Ectodermal cell (in vitro differentiated cells): ENCODE results near the gene TADA2A.

Source experiments
- H3K27ac ChIP-seq: 2 replicates; pipeline ENCODE4 v1.7.0; 2013; ENCODE audit warnings: mild to moderate bottlenecking, low read depth, low read length; ENCODE audit not compliant: insufficient read depth, poor library complexity, severe bottlenecking
- H3K27me3 ChIP-seq: 2 replicates; pipeline ENCODE4 v1.7.0; 2013; ENCODE audit warnings: mild to moderate bottlenecking, low read length; ENCODE audit not compliant: insufficient read depth, control insufficient read depth, poor library complexity, severe bottlenecking
- H3K36me3 ChIP-seq: one replicate; pipeline ENCODE4 v1.7.0; 2013; ENCODE audit warnings: low read length; ENCODE audit not compliant: control insufficient read depth, insufficient read depth
- H3K4me1 ChIP-seq: one replicate; pipeline ENCODE4 v1.7.0; 2013; ENCODE audit warnings: low read length; ENCODE audit not compliant: control insufficient read depth, insufficient read depth
- H3K4me3 ChIP-seq: 2 replicates; pipeline ENCODE4 v1.7.0; 2013; ENCODE audit warnings: low read depth, low read length, control low read depth; ENCODE audit not compliant: insufficient read depth
- H3K9me3 ChIP-seq: 2 replicates; pipeline ENCODE4 v1.7.0; 2013; ENCODE audit warnings: mild to moderate bottlenecking, low read length, moderate library complexity; ENCODE audit not compliant: control insufficient read depth
- WGBS, 2 experiments: methylation state at CpG; one replicate each; pipeline ENCODE4 v1.1.7; 2013; ENCODE audit warnings: missing lambda C conversion rate in 2 of 2; 5-methylcytosine and 5-hydroxymethylcytosine counted together

TADA2A gene

GRCh38 chr17:37478187-37478586 lies 71.5 kb downstream of the TADA2A start:
- Histone ChIP-seq H3K27me3 (no peaks in the 10 kb centered on the region), H3K27ac (no peak overlapping the region), H3K4me3 (no peak overlapping the region), H3K9me3 (no peaks in the 10 kb centered on the region), H3K4me1 (no peaks in the 10 kb centered on the region), H3K36me3 (peaks cover 26% of the 10 kb centered on the region)
- 96 to 98% methylated on average over 2 of the region's 2 CpGs for WGBS, 2 experiments

- 90 to 92% methylated on average over 1 of the region's 1 CpG for WGBS, 2 experiments
- Histone ChIP-seq H3K36me3 (peaks cover 25% of the 10 kb centered on the region), H3K27ac (no peak overlapping the region), H3K4me3 (no peak overlapping the region), H3K9me3 (no peaks in the 10 kb centered on the region), H3K27me3 (no peaks in the 10 kb centered on the region), H3K4me1 (no peaks in the 10 kb centered on the region)
Measured at GRCh38 chr17:37479025-37479424, 72.3 kb downstream of the TADA2A start.

- Histone ChIP-seq H3K36me3 (peaks cover 20% of the 10 kb centered on the region), H3K4me3 (no peak overlapping the region), H3K27ac (no peak overlapping the region), H3K27me3 (no peaks in the 10 kb centered on the region), H3K4me1 (no peaks in the 10 kb centered on the region), H3K9me3 (no peaks in the 10 kb centered on the region)
- WGBS, 2 experiments = 96 to 98% methylated on average over 2 of the region's 2 CpGs
Measured at GRCh38 chr17:37480427-37480826, 73.7 kb downstream of the TADA2A start.

DNA sequence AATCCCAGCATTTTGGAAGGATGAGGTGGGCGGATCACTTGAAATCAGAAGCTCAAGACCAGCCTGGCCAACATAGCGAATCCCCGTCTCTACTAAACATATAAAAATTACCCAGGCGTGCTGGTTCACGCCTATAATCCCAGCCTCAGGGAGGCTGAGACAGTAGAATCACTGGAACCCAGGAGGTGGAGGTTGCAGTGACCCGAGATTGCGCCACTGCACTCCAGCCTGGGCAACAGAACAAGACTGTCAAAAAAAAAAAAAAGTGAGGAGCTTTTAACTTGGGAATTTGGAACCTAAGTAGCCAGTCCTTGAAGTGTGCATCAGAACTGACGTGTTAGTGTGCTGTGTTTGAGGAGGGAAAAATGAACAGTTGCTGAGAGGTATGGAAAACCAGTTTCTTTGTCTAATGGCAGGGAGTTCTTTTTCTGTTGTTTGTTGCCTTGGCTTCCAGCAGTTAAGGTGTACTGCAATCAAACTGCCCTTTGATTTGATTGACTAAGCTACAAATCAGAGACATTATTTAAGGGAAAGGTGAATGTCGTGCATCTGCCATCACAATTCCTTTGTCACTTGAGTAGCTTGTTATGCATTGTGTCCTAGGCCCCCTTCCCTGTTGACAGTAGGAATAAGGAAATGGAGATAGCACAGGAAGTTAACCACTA lies 74.4 kb downstream of the TADA2A start:
- no peak overlapping the region for H3K4me3 ChIP-seq
- H3K27ac ChIP-seq = no peak overlapping the region
- no peaks in the 10 kb centered on the region for H3K9me3 ChIP-seq
- H3K27me3 ChIP-seq = no peaks in the 10 kb centered on the region
- peaks cover 17% of the 10 kb centered on the region for H3K36me3 ChIP-seq
- H3K4me1 ChIP-seq = no peaks in the 10 kb centered on the region
- WGBS, 2 experiments = 87 to 93% methylated on average over 9 of the region's 9 CpGs

DNA sequence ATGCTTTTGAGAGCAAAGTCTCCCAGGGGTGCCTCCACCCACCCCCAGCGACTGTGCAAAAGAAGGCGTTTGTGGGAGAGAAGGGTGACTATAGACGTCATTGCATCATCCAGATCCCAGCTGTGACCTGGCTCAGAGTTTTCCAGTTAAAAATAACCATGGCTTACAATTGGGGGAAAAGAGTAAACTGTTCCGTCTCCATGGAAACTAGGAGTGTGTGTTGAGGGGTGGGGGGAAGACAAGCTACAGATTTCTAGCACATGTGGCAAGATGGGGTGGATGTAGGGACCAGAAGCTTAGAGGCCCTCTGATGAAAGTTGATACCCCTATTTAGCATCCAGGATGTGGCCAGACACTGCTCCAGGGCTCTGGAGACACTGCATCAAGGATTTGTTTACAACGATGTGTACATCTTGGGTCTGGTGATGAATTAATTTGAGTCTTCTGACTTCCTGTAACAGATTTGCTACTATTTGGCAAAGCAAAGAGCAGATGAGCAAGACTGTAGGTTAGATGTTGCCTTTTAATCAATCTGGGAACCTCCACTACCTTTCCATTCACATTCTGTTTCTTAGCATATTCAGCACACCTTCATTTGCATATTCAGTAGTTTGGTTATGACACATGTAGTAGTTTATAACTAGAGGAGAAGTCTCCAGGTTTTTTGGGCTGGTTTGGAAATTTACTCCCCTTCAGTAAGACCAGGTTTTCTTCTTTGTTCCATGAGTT lies 76.8 kb downstream of the TADA2A start:
- 85 to 89% methylated on average over 5 of the region's 5 CpGs for WGBS, 2 experiments
- Histone ChIP-seq H3K4me3 (no peak overlapping the region), H3K27me3 (peaks cover 13% of the 10 kb centered on the region), H3K9me3 (no peaks in the 10 kb centered on the region), H3K4me1 (peaks cover 6% of the 10 kb centered on the region), H3K27ac (no peak overlapping the region), H3K36me3 (peaks cover 3% of the 10 kb centered on the region)

- H3K4me1 ChIP-seq = peaks cover 12% of the 10 kb centered on the region
- no peaks in the 10 kb centered on the region for H3K9me3 ChIP-seq
- H3K27ac ChIP-seq = no peak overlapping the region
Measured at GRCh38 chr17:37485938-37486570, 79.4 kb downstream of the TADA2A start.

GRCh38 chr17:37488009-37488604 lies 81.4 kb downstream of the TADA2A start:
- Histone ChIP-seq H3K9me3 (no peaks in the 10 kb centered on the region), H3K4me3 (no peak overlapping the region), H3K27me3 (peaks cover 28% of the 10 kb centered on the region), H3K36me3 (no peaks in the 10 kb centered on the region), H3K4me1 (peaks cover 23% of the 10 kb centered on the region), H3K27ac (no peak overlapping the region)
- WGBS, 2 experiments = 58 to 62% methylated on average over 7 of the region's 7 CpGs

More at GRCh38 chr17:37485938-37486570, 79.4 kb downstream of the TADA2A start:
- H3K27me3 ChIP-seq = peaks cover 27% of the 10 kb centered on the region
- WGBS, 2 experiments = no CpG with 5 or more reads among the region's 1 CpG
- H3K36me3 ChIP-seq = no peaks in the 10 kb centered on the region
- H3K4me3 ChIP-seq = no peak overlapping the region

DNA sequence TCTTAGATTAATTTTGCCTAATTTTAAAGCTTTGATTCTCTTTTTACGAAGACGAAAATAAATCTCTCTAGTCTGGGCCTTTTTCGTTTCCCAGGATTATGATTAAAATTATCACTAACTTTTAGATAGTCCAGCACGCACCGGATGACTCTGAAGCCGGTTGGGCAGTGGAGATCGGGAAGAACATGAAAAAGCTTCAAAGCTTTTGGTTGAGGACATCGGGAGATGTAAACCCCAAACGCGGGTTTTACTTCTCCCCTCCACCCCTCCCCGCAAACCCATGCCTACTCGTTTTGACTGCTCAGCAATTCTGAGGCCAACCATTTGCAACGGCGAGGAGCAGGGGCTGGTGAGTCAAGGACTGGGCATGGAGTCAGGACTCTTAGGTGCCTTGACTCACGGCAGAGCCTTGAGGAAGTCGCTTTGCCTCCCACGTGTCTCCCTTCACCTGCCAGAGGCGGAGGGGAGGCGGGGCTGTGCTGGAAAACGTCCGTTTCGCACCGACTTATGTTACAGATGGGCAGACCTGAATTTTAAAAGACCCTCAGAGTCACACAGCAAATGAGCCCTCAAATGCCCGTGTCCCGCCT lies 82.0 kb downstream of the TADA2A start:
- WGBS, 2 experiments = 7 to 8% methylated on average over 25 of the region's 25 CpGs
- no peak overlapping the region for H3K27ac ChIP-seq
- H3K9me3 ChIP-seq = no peaks in the 10 kb centered on the region
- H3K4me1 ChIP-seq = peaks cover 23% of the 10 kb centered on the region
- no peaks in the 10 kb centered on the region for H3K36me3 ChIP-seq
- H3K27me3 ChIP-seq = peaks cover 28% of the 10 kb centered on the region
- H3K4me3 ChIP-seq = peak overlapping the region; percentile 73

DNA sequence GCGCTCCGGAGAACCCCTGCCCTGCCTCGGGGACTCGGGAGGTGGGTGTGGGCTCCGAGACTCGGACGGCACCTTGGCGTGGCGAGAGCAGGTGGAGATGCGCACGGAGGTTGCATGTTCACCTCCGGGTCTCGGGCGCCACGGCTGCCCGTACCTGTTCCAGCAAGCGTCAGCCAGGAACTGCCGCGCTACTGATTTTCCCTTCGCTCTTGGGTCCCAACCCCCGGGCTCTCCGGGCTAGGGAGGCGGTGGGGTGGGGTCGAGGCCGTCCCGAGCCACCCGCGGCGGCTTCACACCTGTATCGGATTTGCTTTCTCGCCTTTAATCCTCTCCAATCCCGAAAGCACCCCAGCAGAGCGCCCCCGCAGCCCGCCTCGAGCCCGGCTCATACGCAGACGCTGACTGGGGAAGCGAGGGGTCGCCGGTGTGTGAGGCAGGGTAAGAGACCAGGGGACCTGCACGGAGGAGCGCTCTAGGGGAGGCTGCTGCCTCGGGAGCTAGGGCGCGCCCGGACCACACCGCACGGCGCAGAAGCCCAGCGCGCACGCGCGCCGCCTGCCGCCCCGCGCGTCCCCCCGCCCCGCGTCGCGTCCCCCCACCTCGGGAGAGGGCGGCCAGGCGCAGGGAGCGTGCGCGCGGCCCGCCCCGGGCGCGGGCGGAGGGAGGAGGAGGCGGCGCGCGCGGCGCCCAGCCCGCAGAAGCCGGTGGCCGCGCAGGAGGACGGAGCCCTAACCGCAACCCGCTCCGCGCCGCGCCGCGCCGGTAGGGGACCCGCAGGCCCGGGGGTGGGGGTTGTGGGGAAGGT lies 82.7 kb downstream of the TADA2A start, which contains the start of gene DUSP14:
TSS of gene DUSP14 (plus strand) at position 695 of the 805 bp plus-strand sequence. CDS start 22,382 bp downstream, outside the sequence.
- Histone ChIP-seq H3K27ac (no peak within 1 kb of the TSS), H3K4me1 (peaks cover 24% of the 10 kb centered on the region)
- 0 to 1% methylated on average over 99 of the region's 100 CpGs for WGBS, 2 experiments

More for the DNA sequence above, 82.7 kb downstream of the TADA2A start, which contains the start of gene DUSP14:
- Histone ChIP-seq H3K9me3 (no peaks in the 10 kb centered on the region), H3K27me3 (peaks cover 28% of the 10 kb centered on the region), H3K4me3 (peak within 1 kb of the TSS; percentile 73), H3K36me3 (no peaks in the 10 kb centered on the region)
